Endothelial cell of umbilical vein (primary cell): Measurements from ENCODE around the gene TSPAN8. TPM values are rescaled to one million over a fixed set of nuclear protein-coding genes. Genes with fewer than 3 reads are reported as not detected.

ENCODE experiments used
- BruUV-seq: library from RNA; stranded (reverse); fragments of 400-500 nt; replicated peaks from 2 replicates; lab custom pipeline; 2021; lab: Mats Ljungman, UMichigan
- CTCF ChIA-PET: fragments of 300-600, 350-600 bp; sonication (Branson Sonifier 250); formaldehyde crosslinking; loops from one replicate; lab custom pipeline; 2021; ENCODE audit warnings: antibody characterized with exemption, inconsistent platforms; lab: Charles Lee
- POLR2A ChIA-PET: fragments of 300-600, 350-600 bp; sonication (Branson Sonifier 250); formaldehyde crosslinking; loops from one replicate; lab custom pipeline; 2021; ENCODE audit warnings: antibody characterized with exemption, inconsistent platforms; lab: Charles Lee
- DNase-seq: peaks from one replicate; pipeline ENCODE4 v3.0.0-alpha.2; 2011; ENCODE audit warnings: low read depth, low spot score
- FAIRE-seq: peaks from 2 replicates; lab custom pipeline; 2011; peaks lifted over from hg19 to GRCh38; lab: Jason Lieb, UNC
- H2AFZ ChIP-seq: 2 replicates; pipeline ENCODE4 v1.6.0; 2012; ENCODE audit warnings: low read depth, low read length, control low read depth, inconsistent platforms
- H3K27ac ChIP-seq: 2 replicates; pipeline ENCODE4 v1.5.1; 2011; ENCODE audit warnings: low read depth, mild to moderate bottlenecking, control low read depth, low read length, moderate library complexity; ENCODE audit not compliant: insufficient read depth
- H3K27me3 ChIP-seq, 2 experiments: 2 replicates each; pipeline versions ENCODE4 v1.6.0 to v1.6.1; 2011; ENCODE audit warnings: low read length in 2 of 2, mixed read lengths in 1 of 2; ENCODE audit not compliant: control insufficient read depth in 2 of 2, insufficient read depth in 2 of 2
- H3K36me3 ChIP-seq, 2 experiments: 2 replicates in 1 of 2; 3 replicates in 1 of 2; pipeline ENCODE4 v1.5.1; 2011; ENCODE audit warnings: low read length in 2 of 2, mild to moderate bottlenecking in 1 of 2, moderate library complexity in 1 of 2; ENCODE audit not compliant: control insufficient read depth in 2 of 2, insufficient read depth in 2 of 2; ENCODE audit errors: extremely low read depth in 1 of 2
- H3K4me1 ChIP-seq: 3 replicates; pipeline ENCODE4 v1.5.1; 2011; ENCODE audit warnings: mild to moderate bottlenecking, low read length; ENCODE audit not compliant: control insufficient read depth, insufficient read depth; ENCODE audit errors: extremely low read depth
- H3K4me2 ChIP-seq: 2 replicates; pipeline ENCODE4 v1.6.1; 2011; ENCODE audit warnings: low read length, control low read depth, mixed read lengths; ENCODE audit not compliant: insufficient read depth
- H3K4me3 ChIP-seq, 3 experiments: fragments of 200-600 bp in 1 of 3; sonication (generic), shearing (Covaris generic) in 1 of 3; replicated peaks in 1 of 3; 2 replicates each; pipeline ENCODE4 v1.5.1; 2011 to 2016; ENCODE audit warnings: control low read depth in 3 of 3, low read length in 3 of 3, mild to moderate bottlenecking in 2 of 3, inconsistent platforms in 1 of 3, low read depth in 1 of 3, moderate library complexity in 1 of 3; ENCODE audit not compliant: insufficient read depth in 1 of 3
- H3K79me2 ChIP-seq: 2 replicates; pipeline ENCODE4 v1.6.0; 2012; ENCODE audit warnings: low read length, inconsistent platforms; ENCODE audit not compliant: control insufficient read depth, insufficient read depth
- H3K9ac ChIP-seq: replicated peaks from 2 replicates; pipeline ENCODE3; 2011; ENCODE audit warnings: low read length, control low read depth; ENCODE audit not compliant: insufficient read depth; ENCODE audit errors: extremely low read depth
- H3K9me1 ChIP-seq: replicated peaks from 3 replicates; pipeline ENCODE4 v1.6.0; 2011; ENCODE audit warnings: mild to moderate bottlenecking, low read length; ENCODE audit not compliant: control insufficient read depth, insufficient read depth; ENCODE audit errors: extremely low read depth
- H3K9me3 ChIP-seq: replicated peaks from 2 replicates; pipeline ENCODE4 v1.5.1; 2012; ENCODE audit warnings: low read length, inconsistent platforms; ENCODE audit not compliant: control insufficient read depth, insufficient read depth
- H4K20me1 ChIP-seq: replicated peaks from 2 replicates; pipeline ENCODE3; 2011; ENCODE audit warnings: mild to moderate bottlenecking, low read length; ENCODE audit not compliant: control insufficient read depth, insufficient read depth; ENCODE audit errors: extremely low read depth
- CTCF ChIP-seq, 2 donors: IDR thresholded peaks; 1 replicate in 1 of 2; 2 replicates in 1 of 2; pipeline ENCODE4 v1.5.1; 2011; ENCODE audit warnings: low read length in 2 of 2, mild to moderate bottlenecking in 2 of 2, moderate library complexity in 2 of 2, control low read depth in 1 of 2, inconsistent platforms in 1 of 2, low read depth in 1 of 2; ENCODE audit not compliant: insufficient read depth in 1 of 2; ENCODE audit errors: extremely low read depth in 1 of 2
- EZH2 ChIP-seq: IDR thresholded peaks from 2 replicates; pipeline ENCODE4 v1.6.1; 2012; ENCODE audit warnings: borderline replicate concordance, low read depth, mild to moderate bottlenecking, moderate library complexity, low read length, inconsistent platforms; ENCODE audit not compliant: severe bottlenecking
- FOS ChIP-seq: IDR thresholded peaks from 2 replicates; pipeline ENCODE4 v1.6.1; 2011; ENCODE audit warnings: mild to moderate bottlenecking, low read length, moderate library complexity, borderline replicate concordance; ENCODE audit not compliant: insufficient read depth
- GATA2 ChIP-seq: IDR thresholded peaks from 2 replicates; pipeline ENCODE4 v1.7.0; 2011; ENCODE audit warnings: low read depth, mild to moderate bottlenecking, moderate library complexity, mixed read lengths, low read length; ENCODE audit not compliant: insufficient read length, insufficient read depth
- JUN ChIP-seq: IDR thresholded peaks from 2 replicates; pipeline ENCODE4 v1.6.1; 2011; ENCODE audit warnings: borderline replicate concordance, low read depth; ENCODE audit not compliant: insufficient read length, insufficient read depth
- MYC ChIP-seq: IDR thresholded peaks from one replicate; pipeline ENCODE4 v1.6.1; 2011; ENCODE audit warnings: mild to moderate bottlenecking, low read depth, low read length
- POLR2A ChIP-seq: IDR thresholded peaks from 2 replicates; pipeline ENCODE4 v1.6.1; 2012; ENCODE audit warnings: low read depth, mild to moderate bottlenecking, control low read depth, low read length
- POLR2AphosphoS5 ChIP-seq: IDR thresholded peaks from 2 replicates; pipeline ENCODE4 v1.6.1; 2012; ENCODE audit warnings: low read depth, mild to moderate bottlenecking, control low read depth, low read length, moderate library complexity; ENCODE audit not compliant: insufficient read depth
- dilution Hi-C: fragments of 300-500 bp; cut with MboI; formaldehyde crosslinking; loops from one replicate; pipeline ENCODE4 v1.15.0; 2019; ENCODE audit warnings: low sequenced_read_pairs; ENCODE audit not compliant: extremely low pct_ligation_motif_present
- intact Hi-C: fragments of 100-400 bp; cut with micrococcal nuclease; formaldehyde crosslinking; loops from one replicate; pipeline ENCODE4 v1.10.0; 2022
- polyA plus RNA-seq, 4 experiments: library from polyadenylated mRNA; depleted of rRNA in 3 of 4; stranded (reverse) in 3 of 4; unstranded in 1 of 4; fragments of >200 nt; gene quantifications; 2 replicates each; pipeline versions ENCODE4 v1.2.1 to v1.2.3, GENCODE V29; 2011 to 2012; ENCODE audit warnings: missing spikeins in 1 of 4
- total RNA-seq: library from RNA; stranded (reverse); gene quantifications from 2 replicates; pipeline ENCODE4 v1.2.3, GENCODE V29; 2021

TSPAN8 gene
- total and polyA plus RNA-seq, 2 donors (not counting 3 experiments of a cell fraction or from before 2014, with no cell fraction given): 1.2 to 1.6 TPM

GRCh38 chr12:71138011-71138410 is 19.8 kb downstream of the TSPAN8 start:
- H3K4me1 ChIP-seq: peaks cover 3% of the 10 kb centered on the region
- no peaks in the 10 kb centered on the region for H4K20me1 ChIP-seq
- FAIRE-seq: no peak
- no peak overlapping the region for H3K9ac ChIP-seq
- H3K27ac ChIP-seq: no peak overlapping the region
- no peaks in the 10 kb centered on the region for H3K9me1 ChIP-seq
- dilution Hi-C loops (no loop called here), intact Hi-C loops (no loop called here)
- no peak overlapping the region for H3K4me3 ChIP-seq
- no TSS peak for BruUV-seq
- DNase-seq: no peak
- H2AFZ ChIP-seq: no peak overlapping the region
- H3K79me2 ChIP-seq: no peaks in the 10 kb centered on the region
- no peaks in the 10 kb centered on the region for H3K36me3 ChIP-seq
- no peaks in the 10 kb centered on the region for H3K9me3 ChIP-seq
- no peak overlapping the region for H3K4me2 ChIP-seq
- no peak for TF ChIP-seq JUN
- TF ChIP-seq POLR2AphosphoS5: no peak
- TF ChIP-seq POLR2A: no peak
- TF ChIP-seq CTCF (IDR thresholded peaks at IDR 0.05; ENCODE audit: extremely low read depth in 1 of 2, insufficient read depth in 1 of 2, low read depth in 1 of 2, low read length in 2 of 2): no peak
- no peak for TF ChIP-seq EZH2
- TF ChIP-seq GATA2: no peak
- no peak for TF ChIP-seq MYC
- TF ChIP-seq FOS: no peak
- CTCF ChIA-PET: no interaction called here
- POLR2A ChIA-PET: no interaction called here
- no peaks in the 10 kb centered on the region for H3K27me3 ChIP-seq
